HepG2 (cell line): ENCODE results near the gene PLCZ1. TPM values are rescaled to one million over a fixed set of nuclear protein-coding genes. Genes with fewer than 3 reads are reported as not detected.

Experiments used
- ATAC-seq: fragments of 200-7000 bp; cut with Tn5 transposase; 3 replicates; pipeline ENCODE4 v1.9.1; 2020; ENCODE audit warnings: mild to moderate bottlenecking, moderate library complexity
- BruUV-seq: library from RNA; stranded (reverse); fragments of 400-500 nt; replicated peaks from 2 replicates; lab custom pipeline; 2021; lab: Mats Ljungman, UMichigan
- CTCF ChIA-PET: fragments of 300-600 bp; formaldehyde crosslinking; extraction: SDS; loops from one replicate; lab custom pipeline; 2021; ENCODE audit warnings: low total read pairs, inconsistent platforms, low intra/inter-chr PET ratio; lab: Yijun Ruan, JAX
- POLR2A ChIA-PET: fragments of 350-600 bp; sonication (Branson Sonifier 250); formaldehyde crosslinking; loops from one replicate; lab custom pipeline; 2020; ENCODE audit warnings: antibody characterized with exemption, inconsistent platforms; lab: Yijun Ruan, JAX
- DNase-seq: peaks from one replicate; pipeline ENCODE4 v3.0.0-alpha.2; 2015; ENCODE audit warnings: low spot score
- FAIRE-seq: peaks from 3 replicates; lab custom pipeline; 2011; peaks lifted over from hg19 to GRCh38; lab: Jason Lieb, UNC
- H2AFZ ChIP-seq: one replicate; pipeline ENCODE4 v1.6.1; 2011; ENCODE audit warnings: low read length, inconsistent platforms
- H3K27ac ChIP-seq: fragments of 300-600 bp; 3 replicates; pipeline ENCODE4 v1.8.0; 2011; ENCODE audit warnings: mixed run types, mild to moderate bottlenecking, mixed read lengths, low read length, inconsistent platforms; ENCODE audit not compliant: insufficient read depth; ENCODE audit errors: extremely low read length
- H3K27me3 ChIP-seq, 2 experiments: fragments of 200-600 bp in 1 of 2; 2 replicates in 1 of 2; 3 replicates in 1 of 2; pipeline versions ENCODE4 v1.6.0 to v1.8.0; 2011; ENCODE audit warnings: low read length in 2 of 2, mild to moderate bottlenecking in 2 of 2, moderate library complexity in 2 of 2, inconsistent platforms in 1 of 2; ENCODE audit not compliant: insufficient read depth in 2 of 2, control insufficient read depth in 1 of 2
- H3K36me3 ChIP-seq, 2 experiments: fragments of 200-600 bp in 1 of 2; replicated peaks in 1 of 2; 2 replicates in 1 of 2; 3 replicates in 1 of 2; pipeline versions ENCODE4 v1.5.1 to v1.8.0; 2011; ENCODE audit warnings: low read length in 2 of 2, inconsistent platforms in 1 of 2; ENCODE audit not compliant: insufficient read depth in 2 of 2, control insufficient read depth in 1 of 2
- H3K4me1 ChIP-seq: 2 replicates; pipeline ENCODE4 v1.5.1; 2012; ENCODE audit warnings: low read length, inconsistent platforms; ENCODE audit not compliant: insufficient read depth
- H3K4me2 ChIP-seq: 2 replicates; pipeline ENCODE4 v1.6.0; 2011; ENCODE audit warnings: low read depth, low read length, inconsistent platforms
- H3K4me3 ChIP-seq, 3 experiments: fragments of 200-600 bp in 1 of 3; sonication (generic), shearing (Covaris generic) in 1 of 3; replicated peaks in 1 of 3; 2 replicates each; pipeline ENCODE4 v1.5.1; 2011 to 2016; ENCODE audit warnings: low read length in 3 of 3, inconsistent platforms in 2 of 3, low read depth in 2 of 3, mild to moderate bottlenecking in 2 of 3, control low read depth in 1 of 3, mixed read lengths in 1 of 3; ENCODE audit not compliant: insufficient read depth in 1 of 3
- H3K79me2 ChIP-seq: one replicate; pipeline ENCODE4 v1.6.1; 2011; ENCODE audit warnings: low read length, inconsistent platforms; ENCODE audit not compliant: insufficient read depth
- H3K9ac ChIP-seq: 2 replicates; pipeline ENCODE4 v1.6.0; 2011; ENCODE audit warnings: mild to moderate bottlenecking, low read depth, low read length, inconsistent platforms; ENCODE audit not compliant: insufficient read depth
- H3K9me3 ChIP-seq: 2 replicates; pipeline ENCODE4 v1.5.1; 2012; ENCODE audit warnings: mild to moderate bottlenecking, low read length
- H4K20me1 ChIP-seq: 2 replicates; pipeline ENCODE4 v1.6.0; 2011; ENCODE audit warnings: inconsistent platforms, mild to moderate bottlenecking, low read length, moderate library complexity; ENCODE audit not compliant: insufficient read depth
- CENPX ChIP-seq: sonication (generic); formaldehyde crosslinking; IDR thresholded peaks from 2 replicates; pipeline ENCODE4 v1.9.0; 2021; ENCODE audit warnings: mild to moderate bottlenecking, missing genetic modification reagents, moderate library complexity
- HNRNPK ChIP-seq: fragments of 200-400 bp; formaldehyde crosslinking; IDR thresholded peaks from 2 replicates; pipeline ENCODE4 v1.6.1; 2018; ENCODE audit warnings: low read length, low read depth, moderate library complexity, mild to moderate bottlenecking; ENCODE audit not compliant: poor library complexity, severe bottlenecking
- ZFYVE20 ChIP-seq: sonication (generic); formaldehyde crosslinking; IDR thresholded peaks from 2 replicates; pipeline ENCODE4 v1.8.0; 2023; ENCODE audit warnings: low read depth, mild to moderate bottlenecking, moderate library complexity, missing genetic modification reagents, borderline replicate concordance
- ZNF124 ChIP-seq: sonication (generic); formaldehyde crosslinking; IDR thresholded peaks from 2 replicates; pipeline ENCODE4 v1.4.0; 2020; ENCODE audit warnings: missing genetic modification reagents
- ZNF326 ChIP-seq: sonication (generic); formaldehyde crosslinking; IDR thresholded peaks from 2 replicates; pipeline ENCODE4 v1.4.0; 2020; ENCODE audit warnings: missing genetic modification reagents, borderline replicate concordance
- WGBS: methylation state at CpG from one replicate; pipeline ENCODE4 v1.1.6; 2017; ENCODE audit warnings: low lambda C conversion rate; 5-methylcytosine and 5-hydroxymethylcytosine counted together
- in situ Hi-C: cut with HindIII; loops from 2 replicates; pipeline ENCODE4 v1.10.0; 2017; ENCODE audit warnings: low pct_unique_long_range_greater_than_20kb; ENCODE audit not compliant: extremely low pct_ligation_motif_present
- intact Hi-C: fragments of 100-400 bp; cut with micrococcal nuclease; formaldehyde crosslinking; loops from one replicate; pipeline ENCODE4 v1.10.0; 2022; ENCODE audit not compliant: unreplicated experiment
- polyA plus RNA-seq, 8 experiments: library from polyadenylated mRNA; depleted of rRNA in 3 of 8; stranded (reverse) in 7 of 8; unstranded in 1 of 8; fragments of >200 nt; fragmentation: Illumina TruSeq in 4 of 8; extraction: Trizol in 4 of 8; gene quantifications; 2 replicates each; pipeline versions ENCODE4 v1.2.1 to v1.2.3, GENCODE V29; 2011 to 2016; ENCODE audit warnings: low read depth in 4 of 8, missing spikeins in 1 of 8, mixed read lengths in 1 of 8; ENCODE audit not compliant: insufficient read depth in 1 of 8
- total RNA-seq, 5 experiments: library from RNA; depleted of rRNA; stranded (reverse); fragments of >200 nt; fragmentation: Illumina TruSeq; extraction: Trizol; gene quantifications; 2 replicates each; pipeline ENCODE4 v1.2.3, GENCODE V29; 2016; ENCODE audit warnings: low read depth in 1 of 5
- TF ChIP-seq, protein P1 (sequence below): sonication (generic); formaldehyde crosslinking; IDR thresholded peaks from 2 replicates; pipeline ENCODE4 v1.5.1; 2020; ENCODE audit warnings: mild to moderate bottlenecking, missing genetic modification reagents, moderate library complexity
- TF ChIP-seq, protein P2 (sequence below): sonication (generic); formaldehyde crosslinking; IDR thresholded peaks from 2 replicates; pipeline ENCODE4 v1.8.1; 2023; ENCODE audit warnings: mild to moderate bottlenecking, moderate library complexity, missing genetic modification reagents
- TF ChIP-seq, protein P3 (sequence below): sonication (generic); formaldehyde crosslinking; conservative IDR thresholded peaks from 2 replicates; pipeline ENCODE4 v1.5.0; 2020; ENCODE audit warnings: missing genetic modification reagents
- TF ChIP-seq, protein P4 (sequence below): sonication (generic); formaldehyde crosslinking; IDR thresholded peaks from 2 replicates; pipeline ENCODE4 v1.9.0; 2022; ENCODE audit warnings: low read depth, missing genetic modification reagents
- TF ChIP-seq, protein P5 (sequence below): sonication (generic); formaldehyde crosslinking; IDR thresholded peaks from 2 replicates; pipeline ENCODE4 v1.4.0; 2020; ENCODE audit warnings: mild to moderate bottlenecking, missing genetic modification reagents

PLCZ1 gene
- total and polyA plus RNA-seq, 2 of the 13 experiments (the other 11 are each of a cell fraction or from before 2014, with no cell fraction given): not detected

DNA sequence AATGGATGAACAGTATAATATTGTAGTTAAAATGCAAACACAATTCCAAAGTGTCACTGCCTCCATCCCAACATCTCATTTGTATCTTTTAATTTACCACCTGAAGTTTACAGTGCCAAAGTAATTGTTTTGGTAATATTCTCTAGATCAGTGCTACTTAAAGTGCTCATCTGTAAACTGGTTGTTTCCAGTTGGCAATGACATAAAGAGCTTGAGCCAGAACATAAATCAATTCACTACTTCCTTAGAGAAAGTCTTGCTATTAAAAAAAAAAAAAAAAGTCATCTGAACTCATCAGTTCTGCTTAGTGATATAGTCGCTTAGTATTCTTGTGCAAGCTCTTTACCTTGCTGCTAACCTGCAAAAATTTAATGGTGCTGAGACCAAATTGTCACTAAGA, 16.4 kb downstream of the PLCZ1 start:
- WGBS: 68% methylated on average over 1 of the region's 1 CpG
- no peak overlapping the region for H3K4me3 ChIP-seq
- H2AFZ ChIP-seq: no peak overlapping the region
- ATAC-seq (no peak), FAIRE-seq (no peak), DNase-seq (no peak)
- H3K4me1 ChIP-seq: no peaks in the 10 kb centered on the region
- no TSS peak for BruUV-seq
- H3K79me2 ChIP-seq: no peaks in the 10 kb centered on the region
- no peaks in the 10 kb centered on the region for H3K27me3 ChIP-seq
- H3K36me3 ChIP-seq: no peaks in the 10 kb centered on the region
- TF ChIP-seq, protein P1, sequence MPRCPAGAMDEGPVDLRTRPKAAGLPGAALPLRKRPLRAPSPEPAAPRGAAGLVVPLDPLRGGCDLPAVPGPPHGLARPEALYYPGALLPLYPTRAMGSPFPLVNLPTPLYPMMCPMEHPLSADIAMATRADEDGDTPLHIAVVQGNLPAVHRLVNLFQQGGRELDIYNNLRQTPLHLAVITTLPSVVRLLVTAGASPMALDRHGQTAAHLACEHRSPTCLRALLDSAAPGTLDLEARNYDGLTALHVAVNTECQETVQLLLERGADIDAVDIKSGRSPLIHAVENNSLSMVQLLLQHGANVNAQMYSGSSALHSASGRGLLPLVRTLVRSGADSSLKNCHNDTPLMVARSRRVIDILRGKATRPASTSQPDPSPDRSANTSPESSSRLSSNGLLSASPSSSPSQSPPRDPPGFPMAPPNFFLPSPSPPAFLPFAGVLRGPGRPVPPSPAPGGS (CRISPR knock-in tag): no peak
- TF ChIP-seq CENPX (CRISPR knock-in tag): no peak
- no peak for TF ChIP-seq HNRNPK
- TF ChIP-seq, protein P2, sequence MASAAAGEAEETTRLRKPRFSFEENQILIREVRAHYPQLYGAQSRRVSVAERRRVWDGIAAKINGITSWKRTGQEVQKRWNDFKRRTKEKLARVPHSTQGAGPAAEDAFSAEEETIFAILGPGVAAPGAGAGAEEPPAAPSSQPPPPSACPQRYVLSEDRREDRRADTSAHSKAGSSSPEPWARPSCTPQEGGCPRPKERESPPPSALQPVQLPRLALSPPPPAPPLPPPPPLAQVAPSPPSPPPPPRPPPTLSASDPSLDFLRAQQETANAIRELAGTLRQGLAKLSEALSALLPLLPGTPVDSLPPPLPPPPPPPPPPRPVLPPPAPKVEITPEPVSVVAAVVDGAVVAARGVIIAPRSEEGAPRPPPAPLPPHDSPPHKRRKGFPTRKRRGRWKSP (CRISPR knock-in tag): no peak
- TF ChIP-seq, protein P3, sequence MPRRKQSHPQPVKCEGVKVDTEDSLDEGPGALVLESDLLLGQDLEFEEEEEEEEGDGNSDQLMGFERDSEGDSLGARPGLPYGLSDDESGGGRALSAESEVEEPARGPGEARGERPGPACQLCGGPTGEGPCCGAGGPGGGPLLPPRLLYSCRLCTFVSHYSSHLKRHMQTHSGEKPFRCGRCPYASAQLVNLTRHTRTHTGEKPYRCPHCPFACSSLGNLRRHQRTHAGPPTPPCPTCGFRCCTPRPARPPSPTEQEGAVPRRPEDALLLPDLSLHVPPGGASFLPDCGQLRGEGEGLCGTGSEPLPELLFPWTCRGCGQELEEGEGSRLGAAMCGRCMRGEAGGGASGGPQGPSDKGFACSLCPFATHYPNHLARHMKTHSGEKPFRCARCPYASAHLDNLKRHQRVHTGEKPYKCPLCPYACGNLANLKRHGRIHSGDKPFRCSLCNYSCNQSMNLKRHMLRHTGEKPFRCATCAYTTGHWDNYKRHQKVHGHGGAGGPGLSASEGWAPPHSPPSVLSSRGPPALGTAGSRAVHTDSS (CRISPR knock-in tag): no peak
- TF ChIP-seq ZNF326 (CRISPR knock-in tag): no peak
- TF ChIP-seq, protein P4, sequence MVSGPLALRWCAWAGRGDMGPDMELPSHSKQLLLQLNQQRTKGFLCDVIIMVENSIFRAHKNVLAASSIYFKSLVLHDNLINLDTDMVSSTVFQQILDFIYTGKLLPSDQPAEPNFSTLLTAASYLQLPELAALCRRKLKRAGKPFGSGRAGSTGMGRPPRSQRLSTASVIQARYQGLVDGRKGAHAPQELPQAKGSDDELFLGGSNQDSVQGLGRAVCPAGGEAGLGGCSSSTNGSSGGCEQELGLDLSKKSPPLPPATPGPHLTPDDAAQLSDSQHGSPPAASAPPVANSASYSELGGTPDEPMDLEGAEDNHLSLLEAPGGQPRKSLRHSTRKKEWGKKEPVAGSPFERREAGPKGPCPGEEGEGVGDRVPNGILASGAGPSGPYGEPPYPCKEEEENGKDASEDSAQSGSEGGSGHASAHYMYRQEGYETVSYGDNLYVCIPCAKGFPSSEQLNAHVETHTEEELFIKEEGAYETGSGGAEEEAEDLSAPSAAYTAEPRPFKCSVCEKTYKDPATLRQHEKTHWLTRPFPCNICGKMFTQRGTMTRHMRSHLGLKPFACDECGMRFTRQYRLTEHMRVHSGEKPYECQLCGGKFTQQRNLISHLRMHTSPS (CRISPR knock-in tag): no peak
- no peak for TF ChIP-seq ZNF124 (CRISPR knock-in tag)
- TF ChIP-seq, protein P5, sequence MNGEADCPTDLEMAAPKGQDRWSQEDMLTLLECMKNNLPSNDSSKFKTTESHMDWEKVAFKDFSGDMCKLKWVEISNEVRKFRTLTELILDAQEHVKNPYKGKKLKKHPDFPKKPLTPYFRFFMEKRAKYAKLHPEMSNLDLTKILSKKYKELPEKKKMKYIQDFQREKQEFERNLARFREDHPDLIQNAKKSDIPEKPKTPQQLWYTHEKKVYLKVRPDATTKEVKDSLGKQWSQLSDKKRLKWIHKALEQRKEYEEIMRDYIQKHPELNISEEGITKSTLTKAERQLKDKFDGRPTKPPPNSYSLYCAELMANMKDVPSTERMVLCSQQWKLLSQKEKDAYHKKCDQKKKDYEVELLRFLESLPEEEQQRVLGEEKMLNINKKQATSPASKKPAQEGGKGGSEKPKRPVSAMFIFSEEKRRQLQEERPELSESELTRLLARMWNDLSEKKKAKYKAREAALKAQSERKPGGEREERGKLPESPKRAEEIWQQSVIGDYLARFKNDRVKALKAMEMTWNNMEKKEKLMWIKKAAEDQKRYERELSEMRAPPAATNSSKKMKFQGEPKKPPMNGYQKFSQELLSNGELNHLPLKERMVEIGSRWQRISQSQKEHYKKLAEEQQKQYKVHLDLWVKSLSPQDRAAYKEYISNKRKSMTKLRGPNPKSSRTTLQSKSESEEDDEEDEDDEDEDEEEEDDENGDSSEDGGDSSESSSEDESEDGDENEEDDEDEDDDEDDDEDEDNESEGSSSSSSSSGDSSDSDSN (CRISPR knock-in tag): no peak
- TF ChIP-seq ZFYVE20 (CRISPR knock-in tag): no peak
- H3K4me2 ChIP-seq: no peak overlapping the region
- intact Hi-C loops (no loop called here), in situ Hi-C loops (no loop called here)
- H3K9ac ChIP-seq: no peak overlapping the region
- H4K20me1 ChIP-seq: no peaks in the 10 kb centered on the region
- no peak overlapping the region for H3K27ac ChIP-seq
- H3K9me3 ChIP-seq: no peaks in the 10 kb centered on the region; the same call in 1 of the 2 replicates
- POLR2A ChIA-PET: no interaction called here
- CTCF ChIA-PET: no interaction called here
